COLO668 (cell line): ENCODE results near the gene SLC25A51.

ENCODE experiments used
- DNase-seq: peaks from one replicate; lab custom pipeline; 2025; ENCODE audit not compliant: unreplicated experiment; lab: John Stamatoyannopoulos, UW

The SLC25A51 gene

GRCh38 chr9:37938121-37938891 is 34.4 kb upstream of the SLC25A51 start:
- no peak for DNase-seq

GRCh38 chr9:37937366-37937765 is 33.4 kb upstream of the SLC25A51 start:
- no peak for DNase-seq

DNA sequence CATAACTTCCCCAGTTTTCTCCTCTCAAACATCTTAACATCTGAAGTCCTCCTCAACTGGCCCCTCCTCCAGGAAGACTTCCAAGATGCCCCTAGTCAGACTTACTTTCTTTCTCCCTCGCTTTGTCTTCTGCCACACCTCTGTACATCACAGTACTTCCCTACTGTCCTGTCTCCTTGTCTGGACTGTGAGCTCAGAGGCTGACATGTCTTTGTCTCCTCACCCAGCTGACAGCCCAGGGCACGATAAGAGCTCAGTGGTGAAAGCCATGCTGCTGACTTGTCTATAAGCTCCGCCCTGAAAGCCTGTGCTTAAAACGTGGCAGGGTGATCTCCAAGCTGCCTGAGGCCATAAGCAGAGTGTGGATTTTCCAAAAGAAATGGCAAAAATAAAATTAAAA is 33.0 kb upstream of the SLC25A51 start:
- no peak for DNase-seq

- no peak for DNase-seq
Observed at GRCh38 chr9:37936376-37936775, 32.4 kb upstream of the SLC25A51 start.

DNA sequence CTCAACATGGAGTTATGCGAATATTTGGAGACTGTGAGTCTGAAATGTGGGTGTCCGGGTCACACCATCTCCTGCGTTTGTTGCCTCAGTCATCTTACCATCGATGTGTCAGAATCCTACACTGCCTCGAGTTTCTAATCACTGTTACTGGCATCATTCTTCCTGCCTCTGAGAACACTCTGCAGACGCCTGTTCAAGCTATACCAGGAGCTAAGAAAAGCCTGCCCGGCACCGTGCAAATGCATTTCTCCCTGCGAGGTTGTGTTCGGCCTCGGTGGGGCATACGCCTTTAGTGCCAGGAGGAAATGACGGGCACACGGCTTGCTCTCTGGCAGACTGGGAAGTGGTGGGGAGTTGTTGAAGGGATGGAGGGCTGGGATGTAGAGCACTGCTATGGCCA is 31.2 kb upstream of the SLC25A51 start:
- DNase-seq = no peak

GRCh38 chr9:37931592-37931991 is 27.7 kb upstream of the SLC25A51 start:
- DNase-seq = no peak

DNA sequence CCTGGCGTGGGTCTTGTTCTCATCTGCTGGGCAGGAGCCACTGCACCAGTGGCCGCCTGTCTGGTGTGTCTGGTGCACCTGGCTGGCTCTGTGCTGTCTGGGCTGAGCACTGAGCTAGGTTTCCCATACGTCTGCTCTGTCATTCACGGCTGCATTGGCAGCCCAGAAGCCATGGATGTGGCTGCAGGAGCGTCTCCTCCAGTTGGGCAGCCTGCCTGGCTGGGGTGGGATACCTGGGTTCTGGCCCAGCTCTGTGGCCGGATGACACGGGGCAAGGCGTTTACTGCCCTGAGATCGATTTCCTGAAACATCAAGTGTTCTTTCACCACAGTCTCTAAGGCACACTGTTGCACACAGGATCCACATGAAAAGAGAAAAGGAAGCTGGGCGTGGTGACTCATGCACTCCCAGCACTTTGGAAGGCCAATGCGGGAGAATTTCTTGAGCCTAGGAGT is 25.5 kb upstream of the SLC25A51 start:
- DNase-seq = no peak

DNA sequence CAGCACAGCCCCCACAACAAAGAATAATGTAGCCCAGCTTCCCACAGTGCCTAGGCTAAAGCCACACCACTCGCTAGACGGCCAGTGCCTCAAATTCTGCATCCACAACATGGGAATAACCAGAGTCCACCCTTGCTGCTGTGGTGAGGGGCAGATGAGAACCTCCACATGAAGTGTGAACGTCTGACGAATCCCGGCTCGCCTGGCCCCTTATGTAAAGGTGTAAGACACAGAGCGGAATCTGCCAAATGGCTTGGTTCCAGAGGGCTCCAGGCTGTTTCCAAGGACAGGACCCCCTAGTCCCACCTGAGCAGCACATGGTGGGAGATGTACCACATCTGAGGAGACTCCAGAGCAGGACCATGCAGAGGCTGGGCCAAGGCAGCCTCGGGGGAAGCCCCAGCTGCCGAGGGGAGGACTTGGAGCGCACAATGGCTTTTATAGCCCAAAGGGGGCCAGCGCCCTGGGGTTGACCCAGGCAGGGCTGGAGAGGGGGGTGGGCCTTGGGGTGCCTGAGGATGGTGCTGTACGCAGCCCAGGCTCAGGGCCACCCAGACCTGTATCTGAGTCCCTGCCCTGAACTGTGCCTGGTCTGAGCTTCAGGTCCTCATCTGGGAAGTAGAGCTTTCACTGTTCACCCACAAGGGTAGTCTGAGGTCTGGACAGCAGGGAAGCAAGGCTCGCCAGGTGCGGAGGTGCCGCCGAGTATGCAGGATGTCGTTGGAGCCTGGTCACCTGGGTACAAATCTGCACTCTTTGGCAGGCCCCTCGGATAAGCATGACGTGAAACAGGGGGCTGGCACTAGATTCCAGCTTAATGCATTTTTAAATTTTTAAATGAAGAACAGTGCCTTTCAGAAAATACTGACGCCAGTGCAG is 24.9 kb upstream of the SLC25A51 start:
- no peak for DNase-seq

- no peak for DNase-seq
Observed at GRCh38 chr9:37927601-37928551, 23.9 kb upstream of the SLC25A51 start.

GRCh38 chr9:37927132-37927531 is 23.2 kb upstream of the SLC25A51 start:
- no peak for DNase-seq

DNA sequence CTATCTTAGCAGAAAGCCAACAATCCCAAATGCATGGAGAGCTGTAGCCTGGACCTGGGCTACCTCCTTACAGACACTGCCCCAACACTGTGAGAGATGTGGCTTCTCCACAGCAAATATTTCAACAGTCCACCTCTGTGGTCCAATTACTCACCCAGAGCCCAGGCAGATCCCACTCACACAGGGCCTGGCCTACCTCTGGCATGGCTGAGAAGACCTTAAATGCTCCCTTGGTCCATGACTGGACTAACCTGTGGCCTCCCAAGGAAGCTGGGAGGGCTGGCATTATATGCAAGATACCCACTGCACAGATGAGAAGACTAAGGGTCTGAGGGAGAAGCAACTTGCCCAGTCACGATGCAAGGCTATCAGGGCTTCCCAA is 22.8 kb upstream of the SLC25A51 start:
- DNase-seq = no peak

- no peak for DNase-seq
Observed at GRCh38 chr9:37925786-37926736, 22.1 kb upstream of the SLC25A51 start.

- no peak for DNase-seq
Observed at GRCh38 chr9:37925006-37925405, 21.1 kb upstream of the SLC25A51 start.

GRCh38 chr9:37924538-37924937 is 20.6 kb upstream of the SLC25A51 start:
- DNase-seq = no peak

GRCh38 chr9:37923796-37924427 is 20.0 kb upstream of the SLC25A51 start:
- no peak for DNase-seq

- no peak for DNase-seq
Observed at GRCh38 chr9:37923118-37923795, 19.3 kb upstream of the SLC25A51 start.

GRCh38 chr9:37922363-37923117 is 18.6 kb upstream of the SLC25A51 start:
- no peak for DNase-seq
